ENCODE measurements around the gene FXYD7. TPM values are rescaled to one million over a fixed set of nuclear protein-coding genes. Genes with fewer than 3 reads are reported as not detected.

The FXYD7 gene
- total RNA-seq, 1 donor: not detected

- no peak for TF ChIP-seq CTCF (IDR thresholded peaks at IDR 0.05; ENCODE audit: insufficient read depth, low read length)
- DNase-seq (ENCODE audit: low read depth): no peak
- H3K4me3 ChIP-seq (ENCODE audit: low read depth, low read length): no peak overlapping the region
Observed at GRCh38 chr19:35202722-35203688, 60.0 kb downstream of the FXYD7 start.

Small RNA genes within 50 kb of the gene (small RNA-seq; reads per million reads assigned to genes)
- gene AC020907.2: not detected

Other genes starting within 250 kb of the FXYD7 start
- 1.9 and 4.2 TPM in 2 replicates for gene ZNF30, start 216.4 kb upstream of the FXYD7 start, total RNA-seq (ENCODE audit: low replicate concordance)
- gene ZNF792, start 179.0 kb upstream of the FXYD7 start, total RNA-seq (ENCODE audit: low replicate concordance): 1.7 and 3.0 TPM in 2 replicates
- gene GRAMD1A, start 142.9 kb upstream of the FXYD7 start, total RNA-seq (ENCODE audit: low replicate concordance): 25.1 and 27.0 TPM in 2 replicates
- 7.0 and 12.1 TPM in 2 replicates for gene SCN1B, start 112.8 kb upstream of the FXYD7 start, total RNA-seq (ENCODE audit: low replicate concordance)
- 0.98 TPM in 1 of 2 replicates, not detected in the other for gene HPN, start 101.5 kb upstream of the FXYD7 start, total RNA-seq (ENCODE audit: low replicate concordance)
- gene FXYD3, start 27.4 kb upstream of the FXYD7 start, total RNA-seq (ENCODE audit: low replicate concordance): 1.3 TPM in 1 of 2 replicates, not detected in the other
- 0.09 and 3.7 TPM in 2 replicates for gene LGI4, start 8.2 kb upstream of the FXYD7 start, total RNA-seq (ENCODE audit: low replicate concordance)
- 2.5 and 6.5 TPM in 2 replicates for gene FXYD1, start 4.4 kb upstream of the FXYD7 start, total RNA-seq (ENCODE audit: low replicate concordance)
- 11.5 and 59.8 TPM in 2 replicates for gene FXYD5, start 11.5 kb downstream of the FXYD7 start, total RNA-seq (ENCODE audit: low replicate concordance)
- not detected in 2 replicates for gene FAM187B, start 85.5 kb downstream of the FXYD7 start, total RNA-seq (ENCODE audit: low replicate concordance)
- 0.54 TPM in 1 of 2 replicates, not detected in the other for gene LSR, start 105.7 kb downstream of the FXYD7 start, total RNA-seq (ENCODE audit: low replicate concordance)
- gene USF2, start 125.7 kb downstream of the FXYD7 start, total RNA-seq (ENCODE audit: low replicate concordance): 51.6 and 72.9 TPM in 2 replicates
- gene HAMP, start 139.3 kb downstream of the FXYD7 start, total RNA-seq (ENCODE audit: low replicate concordance): not detected in 2 replicates
- not detected in 2 replicates for gene MAG, start 148.9 kb downstream of the FXYD7 start, total RNA-seq (ENCODE audit: low replicate concordance)
- gene CD22, start 185.9 kb downstream of the FXYD7 start, total RNA-seq (ENCODE audit: low replicate concordance): not detected in 2 replicates
- not detected in 2 replicates for gene FFAR1, start 204.6 kb downstream of the FXYD7 start, total RNA-seq (ENCODE audit: low replicate concordance)
- gene FFAR3, start 215.2 kb downstream of the FXYD7 start, total RNA-seq (ENCODE audit: low replicate concordance): not detected in 2 replicates
- not detected in 2 replicates for gene GPR42, start 227.8 kb downstream of the FXYD7 start, total RNA-seq (ENCODE audit: low replicate concordance)

All from fibroblast of the aortic adventitia (primary cell).